CD4-positive, alpha-beta T cell treated with Interleukin-21 for 1 hour (primary cell): ENCODE measurements around the gene SUDS3.
"Not testable (repeated sequence)": the region's sequence is repeated elsewhere in the genome, so short reads cannot be mapped to it uniquely, and the experiment has no call there.

ENCODE experiments used
- DNase-seq: peaks from one replicate; pipeline ENCODE4 v3.0.0-alpha.2; 2020

Gene SUDS3

DNA sequence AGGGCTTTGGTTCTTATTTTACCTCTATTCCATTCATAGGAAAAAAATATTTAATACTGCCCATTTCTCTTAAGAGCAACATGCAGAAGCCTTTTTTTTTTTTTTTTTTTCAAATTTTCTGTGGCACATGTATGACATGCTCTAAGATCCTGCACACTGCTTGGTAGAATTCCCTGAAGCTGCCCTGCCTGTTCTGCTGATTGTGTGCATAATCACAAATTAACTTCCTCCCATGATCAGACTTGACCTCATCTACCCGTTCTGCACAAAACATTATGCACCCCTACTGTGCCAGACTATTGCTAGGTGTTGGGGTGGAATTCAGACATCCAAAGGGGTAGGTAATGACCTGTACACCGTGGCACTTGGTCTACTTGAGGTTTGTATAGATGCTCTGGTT lies 22.2 kb downstream of the SUDS3 start:
- no peak for DNase-seq

DNA sequence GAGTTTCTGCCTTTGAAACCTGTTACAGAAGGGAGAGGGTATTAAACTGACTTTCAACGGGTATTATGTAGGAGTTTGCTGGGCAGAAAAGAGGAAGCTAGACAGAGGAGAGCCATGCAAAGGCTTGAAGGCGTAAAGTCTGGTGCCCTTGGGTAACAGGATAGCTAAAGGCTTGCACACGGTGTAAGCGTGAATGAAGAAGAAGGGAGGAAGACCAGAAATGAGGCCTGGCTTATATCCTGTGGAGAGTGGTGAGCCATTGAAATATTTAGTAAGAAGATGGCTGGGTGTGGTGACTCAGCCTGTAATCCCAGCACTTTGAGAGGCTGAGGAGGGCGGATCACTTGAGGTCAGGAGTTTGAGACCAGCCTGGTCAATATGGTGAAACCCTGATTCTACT lies 22.6 kb downstream of the SUDS3 start:
- no peak for DNase-seq

- DNase-seq, result no peak
Measured at GRCh38 chr12:118402251-118402650, 25.9 kb downstream of the SUDS3 start.

DNA sequence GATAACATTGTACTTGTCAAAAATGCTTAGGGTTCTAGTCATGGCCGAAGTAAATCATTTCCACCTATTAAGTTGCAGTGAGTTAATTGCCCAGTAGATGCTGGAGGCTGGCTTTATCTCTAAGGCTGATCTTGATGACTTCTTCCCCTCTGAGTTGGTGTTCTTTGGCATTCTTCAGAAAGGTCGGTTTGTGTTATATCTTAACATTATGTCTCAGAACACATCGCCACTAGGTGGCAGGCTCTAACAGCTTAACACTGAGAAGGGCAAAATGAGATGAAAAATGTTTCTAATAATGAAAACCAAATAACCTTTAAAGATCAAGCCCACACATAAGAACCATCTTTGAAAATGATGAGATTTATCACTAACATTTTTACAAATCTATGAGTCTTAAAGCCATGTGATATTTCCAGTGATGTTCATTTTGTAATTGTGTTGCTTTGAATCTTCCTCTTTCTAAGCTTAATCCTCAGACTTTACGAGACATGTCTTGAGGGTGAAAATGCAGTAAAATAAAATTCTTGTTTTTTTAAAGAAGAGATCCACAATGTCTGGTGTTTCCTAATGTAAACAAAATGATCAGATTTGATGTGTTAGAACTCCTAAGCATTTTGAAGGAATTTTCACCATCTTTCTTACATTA lies 28.6 kb downstream of the SUDS3 start:
- peak; percentile 44 for DNase-seq

DNA sequence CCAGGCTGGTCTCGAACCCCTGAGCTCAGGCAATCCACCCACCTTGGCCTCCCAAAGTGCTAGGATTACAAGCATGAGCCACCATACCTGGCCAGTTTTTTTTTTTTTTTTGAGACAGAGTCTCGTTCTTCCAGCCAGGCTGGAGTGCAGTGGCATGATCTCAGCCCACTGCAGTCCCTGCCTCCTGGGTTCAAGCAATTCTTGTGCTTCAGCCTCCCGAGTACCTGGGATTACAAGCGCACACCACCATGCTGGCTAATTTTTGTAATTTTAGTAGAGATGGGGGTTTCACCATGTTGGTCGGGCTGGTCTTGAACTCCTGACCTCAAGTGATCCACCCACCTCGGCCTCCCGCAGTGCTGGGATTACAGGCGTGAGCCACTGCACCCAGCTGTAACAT lies 31.9 kb downstream of the SUDS3 start:
- DNase-seq, result not testable (repeated sequence)

DNA sequence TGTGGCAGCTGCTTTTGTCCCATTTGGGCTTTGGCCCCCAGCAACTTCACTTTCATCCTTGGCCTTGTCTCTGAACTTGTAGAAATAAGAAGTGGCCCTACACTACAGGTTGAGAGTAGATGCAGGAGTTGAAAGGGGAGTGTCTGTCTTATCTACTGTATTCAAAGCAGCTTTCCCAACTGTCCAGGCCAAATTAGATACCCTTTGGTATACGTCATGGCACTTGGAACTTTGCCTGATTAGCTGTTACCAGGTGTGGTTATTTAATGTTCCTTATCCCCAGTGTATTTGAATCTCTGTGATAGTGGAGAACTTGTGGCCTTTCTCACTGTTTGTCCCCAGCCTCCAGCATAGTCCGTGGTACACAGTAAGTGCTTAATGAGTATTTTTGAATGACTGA lies 33.5 kb downstream of the SUDS3 start:
- no peak for DNase-seq

- no peak for DNase-seq
Measured at GRCh38 chr12:118417942-118418341, 41.6 kb downstream of the SUDS3 start.

- no peak for DNase-seq
Measured at GRCh38 chr12:118418385-118419057, 42.2 kb downstream of the SUDS3 start.

GRCh38 chr12:118420673-118421072 lies 44.3 kb downstream of the SUDS3 start:
- DNase-seq, result no peak

GRCh38 chr12:118424884-118425283 lies 48.5 kb downstream of the SUDS3 start:
- DNase-seq, result no peak

GRCh38 chr12:118425364-118425763 lies 49.0 kb downstream of the SUDS3 start:
- DNase-seq, result no peak

GRCh38 chr12:118427819-118428218 lies 51.5 kb downstream of the SUDS3 start:
- no peak for DNase-seq

DNA sequence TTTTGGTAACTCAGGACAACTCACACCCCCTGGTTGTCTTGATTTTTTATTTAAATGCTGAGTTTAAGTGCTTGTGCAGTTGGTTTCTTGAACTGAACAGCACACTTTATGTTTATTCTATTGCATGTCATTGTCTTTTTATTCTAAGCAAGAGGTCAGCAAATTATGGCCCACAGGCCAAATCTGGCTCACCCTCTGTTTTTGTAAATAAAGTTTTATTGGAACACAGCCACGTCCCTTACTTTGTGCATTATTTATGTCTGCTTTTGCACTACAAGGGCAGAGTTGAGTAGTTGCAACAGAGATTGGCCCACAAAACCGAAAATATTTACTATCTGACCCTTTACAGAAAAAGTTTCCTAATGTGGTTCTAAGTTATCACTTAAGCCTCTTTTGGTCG lies 52.3 kb downstream of the SUDS3 start:
- DNase-seq, result no peak

DNA sequence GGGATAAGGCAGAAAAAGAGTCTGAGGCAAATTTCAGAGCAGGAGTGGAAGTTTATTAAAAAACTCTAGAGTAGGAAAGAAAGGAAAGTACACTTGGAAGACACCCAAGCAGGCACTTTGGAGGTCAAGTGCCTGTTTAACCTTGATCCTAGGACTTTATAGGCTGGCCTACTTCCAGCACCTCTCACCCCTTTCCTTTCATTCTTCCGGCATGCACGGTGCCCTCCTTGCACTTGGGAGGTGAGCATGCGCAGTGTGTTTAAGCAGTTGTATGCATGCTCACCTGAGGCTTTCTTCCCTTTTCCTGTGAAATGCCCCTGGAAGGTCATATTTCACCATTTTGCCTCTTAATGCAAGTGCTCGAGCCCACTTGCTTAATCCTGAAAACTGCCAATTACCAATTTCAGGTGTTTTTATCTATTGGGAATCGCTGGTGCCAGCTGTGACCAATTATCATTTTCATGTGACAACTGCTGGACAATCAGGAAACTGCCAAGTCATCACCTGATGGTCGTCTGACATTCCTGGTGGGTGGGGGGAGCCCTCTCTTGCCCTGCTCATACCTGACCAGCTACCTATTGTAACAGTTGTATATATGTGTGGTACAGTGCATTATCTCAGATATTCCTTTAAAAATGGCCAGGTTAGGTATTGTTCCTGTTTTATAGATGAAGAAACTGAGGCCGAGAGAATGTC lies 53.5 kb downstream of the SUDS3 start:
- DNase-seq, result no peak

- DNase-seq, result no peak
Measured at GRCh38 chr12:118430516-118430915, 54.2 kb downstream of the SUDS3 start.

GRCh38 chr12:118432812-118433545 lies 56.6 kb downstream of the SUDS3 start:
- no peak for DNase-seq

DNA sequence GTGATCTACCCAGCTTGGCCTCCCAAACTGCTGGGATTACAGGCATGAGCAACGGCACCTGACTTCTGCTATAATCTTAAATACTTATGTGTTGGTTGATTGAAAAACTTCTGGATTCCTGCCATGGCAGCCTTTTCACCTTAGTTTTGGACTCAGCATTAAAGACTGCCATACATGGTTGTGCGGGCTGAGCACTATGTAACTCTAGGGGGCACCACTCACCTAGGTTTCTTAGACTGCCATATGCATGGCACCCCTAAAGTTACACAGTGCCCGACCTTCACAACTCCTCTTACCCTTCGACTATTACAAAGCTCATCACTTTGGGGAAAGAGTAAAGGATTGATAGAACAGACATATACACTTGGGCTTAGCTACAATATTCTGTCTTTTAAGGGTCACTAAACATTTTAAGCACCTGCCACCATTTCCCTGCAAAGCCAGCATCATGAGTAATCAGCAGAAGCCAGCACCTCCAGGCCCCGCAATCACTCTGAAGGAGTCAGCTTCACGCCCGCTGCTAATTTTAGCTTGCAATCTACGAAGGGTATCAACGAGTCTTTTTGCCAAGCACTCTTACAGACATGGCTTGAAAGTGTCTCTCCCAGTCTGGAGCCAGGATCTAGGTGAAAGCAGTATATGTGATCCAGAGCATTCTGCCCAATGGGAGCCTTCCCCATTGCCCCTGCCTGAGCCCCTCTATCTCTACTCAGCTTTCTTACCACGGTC lies 59.8 kb downstream of the SUDS3 start:
- no peak for DNase-seq

GRCh38 chr12:118436986-118437385 lies 60.6 kb downstream of the SUDS3 start:
- DNase-seq, result no peak

DNA sequence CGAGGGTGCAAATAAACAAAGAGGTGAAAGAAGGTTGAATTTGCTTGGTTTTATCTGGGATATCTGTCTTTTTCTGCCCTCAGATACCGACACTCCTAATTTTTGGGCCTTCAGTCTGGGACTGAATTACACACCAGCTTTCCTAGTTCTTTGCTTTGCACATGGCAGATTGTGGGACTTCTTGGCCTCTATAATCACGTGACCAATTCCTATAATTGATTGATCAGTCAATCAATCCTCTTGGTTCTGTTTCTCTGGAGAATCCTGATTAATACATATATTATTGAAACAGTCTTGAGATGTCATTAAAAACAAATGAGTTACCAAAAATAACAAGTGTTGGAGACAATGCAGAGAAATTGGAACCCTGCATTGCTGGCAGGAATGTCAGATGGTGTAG lies 62.7 kb downstream of the SUDS3 start:
- no peak for DNase-seq

- no peak for DNase-seq
Measured at GRCh38 chr12:118446247-118446646, 69.9 kb downstream of the SUDS3 start.

GRCh38 chr12:118447181-118447580 lies 70.8 kb downstream of the SUDS3 start:
- DNase-seq, result no peak

DNA sequence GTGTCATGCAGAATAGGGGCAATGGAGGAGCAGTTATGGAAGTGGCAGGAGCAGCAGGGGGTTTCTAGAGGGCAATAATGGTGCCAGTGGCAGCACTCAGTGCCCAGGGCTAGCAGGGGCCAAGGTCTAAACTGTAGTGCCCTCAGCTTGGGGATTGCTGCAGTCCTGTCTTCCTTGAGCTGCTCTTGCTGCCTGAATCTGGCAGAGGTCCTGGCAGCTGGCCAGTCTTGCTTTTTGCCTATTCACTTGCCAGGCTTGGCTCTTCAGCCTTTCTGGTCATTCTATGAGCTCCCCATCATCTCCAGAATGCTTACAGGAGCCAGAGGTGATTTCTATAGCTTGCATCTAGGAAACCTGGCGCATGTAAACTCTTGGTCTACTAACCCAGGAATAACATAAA lies 72.0 kb downstream of the SUDS3 start:
- DNase-seq, result no peak

- no peak for DNase-seq
Measured at GRCh38 chr12:118455327-118455726, 79.0 kb downstream of the SUDS3 start.
